GM12801 (cell line): ENCODE data around the gene MEOX2.

Experiments
- CTCF ChIP-seq: IDR thresholded peaks from one replicate; pipeline ENCODE4 v1.5.1; 2011; ENCODE audit warnings: control low read depth; ENCODE audit not compliant: insufficient read length; ENCODE audit errors: extremely low read depth

The MEOX2 gene

GRCh38 chr7:15612205-15612604 lies 74.3 kb downstream of the MEOX2 start:
- no peak for TF ChIP-seq CTCF

- no peak for TF ChIP-seq CTCF
Observed at GRCh38 chr7:15610503-15610902, 76.0 kb downstream of the MEOX2 start.

GRCh38 chr7:15609287-15609686 lies 77.2 kb downstream of the MEOX2 start:
- TF ChIP-seq CTCF, result no peak

GRCh38 chr7:15607529-15608210 lies 78.8 kb downstream of the MEOX2 start:
- TF ChIP-seq CTCF, result no peak

GRCh38 chr7:15606561-15606960 lies 79.9 kb downstream of the MEOX2 start:
- no peak for TF ChIP-seq CTCF

- no peak for TF ChIP-seq CTCF
Observed at GRCh38 chr7:15604166-15604565, 82.3 kb downstream of the MEOX2 start.

GRCh38 chr7:15603124-15603523 lies 83.4 kb downstream of the MEOX2 start:
- TF ChIP-seq CTCF, result no peak
